ENCODE data around the gene ANK3.

DNA sequence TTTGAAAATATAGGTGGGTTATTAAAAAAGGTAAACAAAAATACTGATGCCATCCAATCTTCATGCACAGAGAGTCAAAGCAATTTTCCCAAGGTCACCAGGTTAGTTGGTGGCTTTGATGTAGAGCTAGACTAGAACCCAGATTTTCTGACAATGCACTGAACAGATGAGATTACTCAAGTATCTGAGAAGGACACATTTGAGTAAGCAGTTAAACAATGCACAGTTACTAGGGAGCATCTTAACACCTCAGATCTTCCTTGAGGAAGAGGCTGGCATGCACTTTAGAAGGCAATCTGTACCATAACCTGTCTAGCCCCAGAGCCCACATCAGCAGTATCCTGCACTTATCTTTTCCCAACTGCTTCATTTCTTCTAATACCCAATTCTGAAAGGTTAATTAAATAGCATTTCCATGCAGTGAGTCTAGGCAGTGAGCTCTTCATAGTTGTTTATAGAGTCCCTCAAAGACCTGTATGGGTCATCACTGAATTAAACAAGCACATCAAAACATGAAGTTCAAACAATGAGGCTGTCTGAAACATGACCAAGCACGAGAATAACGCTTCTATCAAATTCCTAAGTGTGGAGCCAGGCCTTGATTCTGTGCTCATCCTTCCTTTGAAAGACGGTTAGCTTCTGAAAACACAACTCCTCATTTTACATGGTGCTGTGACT lies 38.2 kb upstream of the ANK3 start:
- TF ChIP-seq CTCF (IDR thresholded peaks at IDR 0.05 in 4 of 5, conservative IDR thresholded peaks at IDR 0.05 in 1 of 5), result no peak
- TF ChIP-seq POLR2A (IDR thresholded peaks at IDR 0.05), result no peak
